GM18909 (cell line): Measurements from ENCODE around the gene PALD1.
A peak's percentile ranks its signal among the peaks of the same experiment; 100 is the strongest.

ENCODE experiments used
- ATAC-seq: cut with Tn5 transposase; IDR thresholded peaks from one replicate; pipeline ENCODE4 v1.9.1; 2021; ENCODE audit warnings: mild to moderate bottlenecking; ENCODE audit not compliant: unreplicated experiment, poor library complexity

PALD1 gene

DNA sequence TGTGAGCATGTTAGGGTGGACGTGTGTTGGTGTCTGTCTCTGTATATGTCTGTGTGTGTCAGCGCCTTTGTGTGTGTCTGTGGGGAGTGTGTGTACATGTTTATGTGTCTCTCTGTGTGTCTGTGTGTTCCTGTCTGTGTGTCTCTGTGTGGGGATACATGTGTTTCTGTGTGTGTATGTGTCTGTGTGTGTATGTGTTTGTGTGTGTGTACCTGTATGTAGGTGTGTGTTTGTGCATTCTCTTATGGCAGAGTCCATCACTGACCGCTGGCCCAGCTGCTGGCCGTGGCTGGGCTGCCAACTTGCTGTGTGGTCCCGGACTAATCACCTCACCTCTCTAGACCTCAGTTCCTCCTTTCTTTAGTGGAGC, 54.6 kb downstream of the PALD1 start:
- ATAC-seq, result no peak

DNA sequence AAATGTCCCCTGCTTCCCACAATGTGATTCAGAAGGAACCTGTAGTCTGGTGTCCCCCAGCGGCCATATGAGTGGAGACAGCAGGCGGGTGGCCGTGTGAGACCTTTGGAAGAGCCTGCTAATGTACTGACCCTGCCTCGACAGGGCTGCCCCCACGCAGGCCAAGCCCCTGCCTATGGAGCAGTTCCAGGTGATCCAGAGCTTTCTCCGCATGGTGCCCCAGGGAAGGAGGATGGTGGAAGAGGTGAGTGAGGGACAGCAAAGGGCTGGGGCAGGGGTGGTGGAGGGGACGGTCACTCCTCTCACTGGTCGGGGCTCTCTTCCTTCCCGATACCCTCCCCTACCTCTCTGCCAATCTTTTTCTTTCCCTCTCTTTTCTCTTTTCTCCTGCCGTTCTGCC, 55.7 kb downstream of the PALD1 start:
- ATAC-seq, result no peak

DNA sequence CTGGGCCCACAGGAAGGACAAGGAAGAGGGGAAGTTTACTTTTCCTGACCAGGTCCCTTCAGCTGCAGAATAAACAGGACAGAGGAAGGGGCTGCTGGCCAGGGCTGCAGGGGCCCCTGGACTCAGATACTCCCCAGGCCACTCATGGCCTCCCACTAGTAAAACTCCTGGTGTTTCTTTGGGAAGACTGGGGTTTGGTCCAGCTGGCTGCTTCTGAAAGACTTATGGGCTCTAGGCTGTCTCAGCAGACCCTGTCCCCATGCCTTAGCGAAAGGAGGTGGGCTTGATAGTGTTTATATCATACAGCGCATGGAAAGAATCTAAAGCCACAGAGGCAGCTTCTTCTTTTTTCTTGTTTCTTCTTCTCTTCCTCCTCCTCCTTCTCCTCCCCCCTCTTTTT, 56.4 kb downstream of the PALD1 start:
- no peak for ATAC-seq

DNA sequence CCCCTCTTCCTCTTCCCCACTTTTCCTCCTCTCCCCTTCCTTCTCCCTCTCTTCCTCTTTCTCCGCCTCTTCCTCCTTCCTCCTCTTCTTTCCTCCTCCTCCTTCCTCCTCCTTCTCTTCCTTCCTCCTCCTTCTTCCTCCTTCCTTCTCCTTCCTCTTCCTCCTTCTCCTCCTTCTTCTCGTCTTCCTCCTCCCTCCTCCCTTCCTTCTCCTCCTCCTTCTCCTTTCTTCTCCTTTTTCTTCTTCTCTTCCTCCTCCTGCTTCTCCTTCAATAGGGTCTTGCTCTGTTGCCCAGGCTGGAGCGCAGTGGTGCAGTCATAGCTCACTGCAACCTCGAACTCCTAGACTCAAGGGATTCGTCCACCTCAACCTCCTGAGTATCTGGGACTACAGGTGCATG, 56.9 kb downstream of the PALD1 start:
- no peak for ATAC-seq

DNA sequence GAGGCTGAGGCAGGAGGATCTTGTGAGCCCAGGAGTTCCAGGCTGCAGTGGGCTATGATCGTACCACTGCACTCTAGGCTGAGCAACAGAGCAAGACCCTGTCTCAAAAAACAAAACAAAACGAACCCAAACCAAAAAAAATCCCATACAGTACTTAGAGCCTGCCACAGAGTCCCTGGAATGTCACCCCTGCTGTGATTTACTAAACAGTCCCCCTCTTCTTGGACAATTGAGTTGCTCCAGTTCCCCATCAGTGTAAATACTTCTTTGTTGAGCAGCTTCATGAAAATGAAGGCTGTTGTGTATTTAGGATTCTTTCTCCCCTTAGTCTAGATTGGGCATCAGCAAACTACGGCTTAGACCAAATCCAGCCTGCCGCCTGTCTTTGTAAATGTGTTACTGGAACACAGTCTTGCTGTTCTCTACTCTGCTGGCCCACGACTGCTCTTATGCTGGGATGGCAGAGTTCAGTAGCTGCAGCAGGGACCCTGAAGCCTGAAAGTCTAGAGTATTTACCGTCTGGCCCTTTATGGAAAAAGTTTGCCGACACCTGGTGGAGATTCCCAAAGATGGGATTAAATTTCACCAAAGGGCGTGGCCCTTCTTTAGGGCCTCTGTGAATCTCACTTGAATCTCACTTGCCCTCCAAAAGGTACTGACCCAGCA, 57.8 kb downstream of the PALD1 start:
- ATAC-seq, result no peak

DNA sequence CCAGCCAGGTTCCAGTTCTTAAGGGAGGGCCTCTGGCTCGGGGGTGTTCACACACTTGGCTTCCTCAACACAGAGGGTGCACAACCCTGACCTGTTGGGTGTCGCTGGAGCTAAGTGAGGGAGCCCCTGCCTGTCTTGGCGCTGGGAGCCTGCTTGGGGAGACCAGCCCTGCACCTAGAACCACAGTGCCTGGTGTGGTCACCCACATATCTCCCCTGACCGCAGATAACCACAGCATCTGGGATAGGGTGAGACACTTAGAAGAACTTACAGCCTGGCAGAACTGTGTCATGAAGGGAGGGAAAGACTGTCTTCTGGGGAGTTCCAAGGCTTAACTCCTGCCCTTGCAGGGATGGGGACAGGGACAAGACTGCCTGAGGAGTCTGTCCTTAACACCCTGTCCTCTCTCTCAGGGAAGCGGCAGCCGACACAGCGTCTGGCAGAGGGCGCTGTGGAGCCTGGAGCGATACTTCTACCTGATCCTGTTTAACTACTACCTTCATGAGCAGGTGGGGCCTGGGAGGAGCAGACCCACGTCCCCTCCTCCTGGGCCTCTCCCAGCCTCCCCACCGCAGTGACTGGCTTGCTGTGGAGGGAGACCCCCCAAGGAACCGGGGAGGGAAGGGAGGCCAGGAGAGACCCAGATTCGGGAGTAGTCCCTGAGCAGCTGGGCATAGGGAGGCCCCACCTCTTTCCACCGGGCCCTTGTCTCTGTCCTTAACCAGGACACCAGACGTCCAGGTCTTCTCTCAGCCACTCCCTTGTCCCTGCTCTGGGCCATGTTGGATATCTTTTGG, 59.0 kb downstream of the PALD1 start:
- ATAC-seq, result no peak

DNA sequence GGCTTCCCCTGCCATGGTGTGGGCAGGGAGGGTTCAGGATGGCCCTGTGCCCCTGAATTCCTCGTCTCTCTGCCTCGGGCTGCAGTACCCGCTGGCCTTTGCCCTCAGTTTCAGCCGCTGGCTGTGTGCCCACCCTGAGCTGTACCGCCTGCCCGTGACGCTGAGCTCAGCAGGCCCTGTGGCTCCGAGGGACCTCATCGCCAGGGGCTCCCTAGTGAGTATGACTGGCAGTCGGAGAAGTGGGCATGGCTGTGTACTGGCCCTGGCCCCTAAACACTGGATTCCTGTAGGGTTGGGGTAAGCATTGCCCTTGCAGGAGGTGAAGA, 59.6 kb downstream of the PALD1 start:
- ATAC-seq, result no peak

DNA sequence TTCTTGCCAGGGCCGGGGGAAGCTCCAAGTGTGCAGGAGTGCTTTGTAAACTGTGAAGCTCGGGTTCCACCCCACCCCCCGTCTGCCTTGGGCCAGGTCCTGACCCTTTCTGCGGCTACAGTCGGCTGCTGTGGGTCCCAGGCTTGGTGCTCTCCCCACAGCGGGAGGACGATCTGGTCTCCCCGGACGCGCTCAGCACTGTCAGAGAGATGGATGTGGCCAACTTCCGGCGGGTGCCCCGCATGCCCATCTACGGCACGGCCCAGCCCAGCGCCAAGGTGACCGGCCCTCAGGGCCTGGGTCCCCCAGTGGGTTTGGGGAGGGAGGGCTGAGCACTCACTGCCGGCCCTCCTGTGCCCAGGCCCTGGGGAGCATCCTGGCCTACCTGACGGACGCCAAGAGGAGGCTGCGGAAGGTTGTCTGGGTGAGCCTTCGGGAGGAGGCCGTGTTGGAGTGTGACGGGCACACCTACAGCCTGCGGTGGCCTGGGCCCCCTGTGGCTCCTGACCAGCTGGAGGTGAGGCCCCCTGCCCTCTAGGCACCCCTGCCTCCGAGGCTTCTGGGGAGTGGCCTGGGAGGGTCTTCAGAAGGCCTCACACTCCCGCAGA, 60.3 kb downstream of the PALD1 start:
- no peak for ATAC-seq

DNA sequence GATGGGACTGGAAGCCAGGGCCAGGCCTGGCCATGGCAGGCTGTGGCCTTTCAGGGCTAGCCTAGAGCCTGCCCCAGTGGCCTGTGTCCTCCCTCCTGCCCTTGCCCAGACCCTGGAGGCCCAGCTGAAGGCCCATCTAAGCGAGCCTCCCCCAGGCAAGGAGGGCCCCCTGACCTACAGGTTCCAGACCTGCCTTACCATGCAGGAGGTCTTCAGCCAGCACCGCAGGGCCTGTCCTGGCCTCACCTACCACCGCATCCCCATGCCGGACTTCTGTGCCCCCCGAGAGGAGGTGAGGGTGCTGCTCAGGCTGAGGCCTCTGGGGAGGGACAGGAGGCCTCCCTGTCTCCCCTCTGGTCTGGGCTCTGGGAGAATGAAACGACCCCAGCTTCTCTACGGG, 60.9 kb downstream of the PALD1 start:
- no peak for ATAC-seq

DNA sequence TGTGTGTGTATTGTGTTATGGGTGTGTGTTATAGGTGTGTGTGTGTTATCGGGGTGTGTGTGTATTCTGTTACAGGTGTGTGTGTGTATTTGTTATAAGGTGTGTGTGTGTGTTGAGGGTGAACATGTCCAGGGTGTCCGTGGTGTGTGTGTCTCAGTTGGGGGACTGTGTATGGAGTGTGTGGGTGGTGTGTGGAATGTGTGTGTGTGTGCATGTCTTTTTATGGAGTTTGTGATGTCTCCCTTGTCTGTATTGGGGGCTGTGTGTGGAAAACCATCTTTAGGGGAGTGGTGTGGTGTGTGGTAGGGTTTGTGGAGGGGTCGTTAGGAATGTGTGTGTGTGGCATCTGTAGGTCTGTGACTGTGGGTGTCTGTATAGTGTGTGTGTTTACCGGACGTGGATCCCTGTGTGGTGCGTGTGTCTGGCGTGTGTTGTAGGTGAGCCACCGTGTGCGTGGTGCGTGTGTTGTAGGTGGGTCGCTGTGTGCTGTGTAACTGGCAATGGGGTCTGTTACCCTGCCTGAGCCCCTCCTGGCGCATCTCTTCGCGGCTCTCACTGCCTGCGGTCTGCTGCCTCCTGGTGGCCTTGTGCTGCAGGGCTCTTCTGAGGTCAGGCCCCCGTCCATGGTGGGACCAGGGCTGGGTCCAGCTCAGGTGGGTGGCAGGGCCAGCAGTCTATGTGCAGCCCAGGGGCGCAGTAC, 61.7 kb downstream of the PALD1 start:
- no peak for ATAC-seq

DNA sequence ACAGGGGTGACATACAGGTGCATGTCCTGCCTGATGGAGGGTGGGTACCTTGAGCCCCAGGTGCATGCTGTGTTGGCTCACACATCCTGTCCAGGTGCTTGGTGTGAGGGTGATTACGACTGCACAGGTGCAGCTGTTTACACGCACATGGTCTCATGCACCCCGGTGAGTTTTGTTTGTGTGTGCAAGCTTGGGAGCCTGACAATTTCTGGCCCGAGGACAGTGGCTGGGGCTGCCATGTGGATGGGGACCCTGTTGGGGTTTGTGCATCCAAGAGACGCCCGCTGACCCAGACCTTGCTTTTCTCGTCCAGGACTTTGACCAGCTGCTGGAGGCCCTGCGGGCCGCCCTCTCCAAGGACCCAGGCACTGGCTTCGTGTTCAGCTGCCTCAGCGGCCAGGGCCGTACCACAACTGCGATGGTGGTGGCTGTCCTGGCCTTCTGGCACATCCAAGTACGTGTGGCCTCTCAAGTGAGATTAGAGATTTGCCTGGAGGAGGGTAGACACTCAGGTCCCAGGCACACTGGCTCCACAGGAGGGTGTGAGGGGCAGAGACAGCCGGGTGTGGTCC, 62.3 kb downstream of the PALD1 start:
- no peak for ATAC-seq

DNA sequence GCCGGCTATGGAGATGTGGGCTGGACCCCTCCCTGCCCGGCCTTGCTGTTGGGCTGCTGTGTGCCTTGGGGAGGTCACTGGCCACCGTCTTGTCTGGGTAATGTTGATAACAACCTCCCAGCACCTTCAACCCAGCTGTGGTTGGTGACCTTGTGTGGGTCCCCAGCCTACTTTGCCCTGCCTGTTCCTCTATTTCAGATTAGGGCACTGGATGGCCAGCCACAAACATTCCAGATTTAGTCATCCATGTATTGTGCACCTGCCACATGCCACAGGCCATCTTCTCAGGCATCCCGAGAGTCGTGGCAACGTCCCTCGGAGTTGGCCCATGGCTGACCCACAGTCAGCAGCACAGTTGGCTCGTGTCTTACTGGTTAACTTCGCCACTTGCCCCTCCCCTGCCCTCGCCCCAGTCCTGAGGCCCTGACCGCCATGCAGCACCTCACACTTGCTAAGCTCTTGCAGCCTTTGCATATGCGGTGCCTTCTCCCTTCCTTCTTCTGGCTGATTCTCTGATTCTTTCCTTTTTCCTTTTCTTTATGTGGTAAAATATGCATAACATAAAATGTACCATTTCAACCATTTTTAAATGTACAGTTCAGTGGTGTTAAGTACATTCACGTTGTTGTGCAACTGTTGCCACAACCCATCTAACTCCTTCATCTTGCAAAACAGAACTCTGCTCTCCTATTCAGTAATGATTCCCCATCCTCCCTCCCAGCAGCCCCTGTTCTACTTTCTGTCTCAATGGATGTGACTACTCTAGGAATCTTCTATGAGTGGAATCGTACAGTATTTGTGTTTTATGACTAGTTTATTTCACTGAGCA, 63.4 kb downstream of the PALD1 start:
- no peak for ATAC-seq

DNA sequence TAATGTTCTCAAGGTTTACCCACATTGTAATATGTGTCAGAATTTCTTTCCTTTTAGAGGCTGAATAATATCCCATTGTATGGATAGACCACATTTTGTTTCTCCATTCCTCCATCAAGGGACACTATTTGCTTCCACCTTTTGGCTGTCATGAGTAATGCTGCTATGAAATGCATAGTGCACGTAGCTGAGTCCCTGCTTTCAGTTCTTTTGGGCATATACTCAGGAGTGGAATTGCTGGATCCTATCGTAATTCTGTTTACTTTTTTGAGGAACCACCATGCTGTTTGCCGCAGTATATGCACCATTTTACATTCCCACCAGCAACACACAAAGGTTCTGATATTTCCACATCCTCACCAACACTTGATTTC, 64.0 kb downstream of the PALD1 start:
- ATAC-seq, result no peak

DNA sequence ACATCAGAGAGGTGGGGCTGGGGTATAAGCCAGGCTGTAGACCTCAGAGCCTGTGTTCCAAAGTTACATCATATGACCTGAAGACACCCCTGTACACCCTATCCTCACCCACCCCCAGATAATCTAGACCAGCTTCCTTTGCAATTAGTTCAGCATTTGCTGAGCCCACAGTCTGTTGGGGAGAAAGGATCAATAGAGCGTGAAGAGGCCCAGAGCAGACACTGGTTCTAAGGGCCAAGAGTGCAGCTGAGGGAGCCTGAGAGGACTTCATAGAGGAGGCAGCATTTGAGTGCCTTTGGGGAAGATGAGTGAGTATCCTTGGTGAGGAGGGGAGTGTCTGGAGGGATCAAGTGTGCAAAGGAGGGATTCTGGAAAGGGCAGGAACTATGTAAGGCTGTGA, 65.3 kb downstream of the PALD1 start:
- ATAC-seq, result no peak

DNA sequence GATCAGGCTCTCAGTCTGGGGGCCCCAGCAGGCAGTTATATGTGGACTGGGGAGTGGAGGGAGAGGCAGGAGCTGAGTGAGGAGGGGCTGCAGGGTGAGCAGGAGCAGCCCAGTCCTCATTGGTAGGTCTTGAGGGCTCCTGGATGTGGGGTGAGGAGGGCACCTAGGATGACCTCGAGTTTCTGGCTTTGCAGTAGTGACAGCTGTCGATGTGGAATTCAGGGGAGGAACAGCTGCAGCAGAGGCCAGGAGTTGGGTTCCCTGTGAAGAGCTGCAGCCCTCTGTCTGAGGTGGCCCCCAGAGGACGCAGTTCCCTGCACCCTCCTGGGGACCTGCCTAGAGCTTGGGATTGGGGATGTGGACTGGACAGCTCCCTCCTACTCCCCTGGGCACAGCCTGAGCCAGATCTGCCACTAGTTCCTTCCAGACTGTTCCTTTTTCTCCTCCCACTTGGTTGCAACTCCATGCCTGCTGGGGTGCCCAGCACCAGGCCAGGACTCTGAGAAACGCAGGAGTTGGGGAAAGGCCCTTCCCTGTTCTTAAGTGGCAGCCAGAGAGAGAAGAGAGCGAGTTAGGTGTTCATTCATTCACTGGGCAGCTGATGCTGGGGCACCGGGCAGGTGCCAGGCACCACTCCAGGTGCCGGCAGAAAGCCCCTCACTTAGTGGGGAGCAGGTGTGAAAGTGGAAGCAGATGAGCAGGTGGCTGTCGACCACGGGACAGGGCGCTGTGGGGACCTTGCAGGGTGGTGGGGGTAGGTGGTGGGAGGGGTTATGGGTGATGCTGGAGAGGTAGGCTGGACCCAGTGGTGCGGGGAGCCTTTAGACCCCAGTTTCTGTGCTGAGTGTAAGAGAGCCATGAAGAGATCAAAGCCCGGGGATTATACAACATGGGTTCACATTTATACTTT, 66.1 kb downstream of the PALD1 start:
- ATAC-seq, result no peak

DNA sequence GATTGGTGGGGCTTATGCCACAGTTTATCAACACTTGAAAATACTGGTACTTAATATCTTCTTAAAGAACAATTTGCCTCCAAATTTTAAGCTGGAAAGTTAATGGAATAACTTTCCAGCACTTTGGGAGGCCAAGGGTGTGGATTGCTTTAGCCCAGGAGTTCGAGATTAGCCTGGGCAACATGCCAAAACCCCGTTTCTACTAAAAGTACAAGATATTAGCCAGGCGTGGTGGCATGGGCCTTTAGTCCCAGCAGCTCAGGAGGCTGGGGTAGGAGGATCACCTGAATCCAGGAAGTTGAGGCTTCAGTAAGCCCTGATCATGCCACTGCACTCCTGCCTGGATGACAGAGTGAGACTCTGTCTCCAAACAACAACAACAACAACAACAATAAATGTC, 68.0 kb downstream of the PALD1 start:
- no peak for ATAC-seq

DNA sequence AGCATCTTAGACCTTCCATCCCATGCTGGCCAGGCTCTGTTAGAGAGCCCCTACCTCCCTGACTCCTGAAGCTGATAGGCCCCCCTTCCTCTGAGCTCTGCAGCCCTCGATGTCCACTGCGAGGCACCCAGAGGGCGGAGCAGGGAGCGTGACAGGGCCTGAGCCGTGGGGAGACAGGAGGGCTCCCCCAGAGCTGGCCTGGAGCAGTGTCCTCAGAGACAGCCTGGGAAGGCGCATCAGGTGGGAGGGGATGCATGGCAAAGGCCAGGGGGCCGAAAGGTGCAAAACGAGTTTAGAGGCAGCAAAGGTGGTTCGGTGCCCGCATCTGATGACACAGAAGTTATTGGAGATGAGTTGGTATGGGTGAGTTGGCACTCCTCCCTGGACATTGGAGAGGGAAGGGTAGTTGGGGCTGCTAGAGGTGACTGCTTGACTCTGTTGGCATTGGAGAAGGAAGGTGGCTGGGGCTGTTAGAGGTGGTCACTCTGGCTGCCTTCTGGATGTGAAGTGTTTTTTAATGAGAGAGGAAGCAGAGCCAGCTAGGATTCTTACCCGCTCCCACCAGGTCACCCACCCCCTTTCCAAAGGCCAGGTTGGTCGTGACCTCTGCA, 70.9 kb downstream of the PALD1 start:
- no peak for ATAC-seq

DNA sequence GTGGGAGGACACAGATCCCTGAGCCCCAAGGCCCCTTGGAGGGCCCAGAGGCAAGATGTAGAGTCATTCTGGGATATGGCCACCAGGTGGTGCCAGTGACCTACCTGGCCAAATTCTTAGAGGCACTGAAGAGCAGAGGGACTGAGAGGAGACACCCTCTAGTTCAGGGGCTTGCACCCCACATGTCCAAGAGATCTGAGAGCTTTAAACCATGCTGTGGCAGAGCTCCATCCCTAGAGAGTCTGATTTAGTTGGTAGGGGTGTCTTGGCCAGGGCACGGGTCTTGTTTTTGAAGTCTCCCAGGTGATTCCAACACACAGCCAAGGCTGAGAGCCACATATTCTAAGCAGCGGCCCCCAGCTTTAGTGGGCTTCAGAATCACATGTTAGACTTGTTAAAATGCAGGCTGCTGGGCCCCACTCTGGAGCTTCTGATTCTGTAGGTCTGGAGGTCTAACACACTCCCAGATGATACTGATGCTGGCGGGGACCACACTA, 71.4 kb downstream of the PALD1 start:
- ATAC-seq, result peak; percentile 56

DNA sequence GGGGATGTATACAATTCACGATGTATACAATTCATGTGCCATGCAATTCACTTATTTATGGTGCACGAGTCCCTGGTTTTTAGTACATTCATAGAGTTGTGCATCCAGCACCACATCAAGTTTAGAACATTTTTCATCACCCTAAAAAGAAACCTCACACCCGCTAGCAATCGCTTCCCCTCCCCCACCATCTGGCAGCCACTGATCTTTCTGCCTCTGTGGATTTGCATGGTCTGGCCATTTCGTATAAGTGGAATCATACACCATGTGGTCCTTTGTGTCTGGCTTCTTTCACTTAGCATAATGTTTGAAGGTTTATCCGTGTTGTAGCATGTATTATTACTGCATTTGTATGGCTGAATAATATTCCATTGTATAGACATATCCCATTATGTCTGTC, 71.9 kb downstream of the PALD1 start:
- no peak for ATAC-seq
